Activated naive CD8-positive, alpha-beta T cell treated with anti-CD3 and anti-CD28 coated beads for 36 hours (primary cell): ENCODE results near the gene PDK1. TPM values are rescaled to one million over a fixed set of nuclear protein-coding genes. Genes with fewer than 3 reads are reported as not detected.
"Not testable (repeated sequence)": the region's sequence is repeated elsewhere in the genome, so short reads cannot be mapped to it uniquely, and the experiment has no call there.

ENCODE experiments used
- DNase-seq: peaks from one replicate; pipeline ENCODE4 v3.0.0; 2021
- H3K27ac Mint-ChIP-seq: one replicate; pipeline ENCODE4 v1.8.0; 2022; ENCODE audit warnings: mild to moderate bottlenecking, moderate library complexity, mixed read lengths
- H3K27me3 Mint-ChIP-seq: one replicate; pipeline ENCODE4 v1.8.0; 2022; ENCODE audit warnings: mild to moderate bottlenecking, mixed read lengths
- H3K36me3 Mint-ChIP-seq: one replicate; pipeline ENCODE4 v1.8.0; 2021; ENCODE audit warnings: mild to moderate bottlenecking, mixed read lengths
- H3K4me1 Mint-ChIP-seq: one replicate; pipeline ENCODE4 v1.8.0; 2021; ENCODE audit warnings: mixed read lengths
- H3K4me3 Mint-ChIP-seq: one replicate; pipeline ENCODE4 v1.8.0; 2022; ENCODE audit warnings: mild to moderate bottlenecking, moderate library complexity, mixed read lengths
- H3K9me3 Mint-ChIP-seq: one replicate; pipeline ENCODE4 v1.8.0; 2022; ENCODE audit warnings: mixed read lengths
- total RNA-seq, 2 experiments: library from RNA; stranded (reverse); gene quantifications; one replicate each; pipeline ENCODE4 v1.2.3, GENCODE V29; 2021

PDK1 gene
- 10 to 100 TPM; 42.2 to 46.6 TPM for total RNA-seq

- Mint-ChIP-seq H3K4me3 (peak within 1 kb of the TSS; percentile 92), H3K4me1 (peaks cover 43% of the 10 kb centered on the region), H3K9me3 (peaks cover 2% of the 10 kb centered on the region), H3K27me3 (peaks cover 4% of the 10 kb centered on the region), H3K27ac (peak within 1 kb of the TSS; percentile 96), H3K36me3 (peaks cover 54% of the 10 kb centered on the region)
- DNase-seq, result peak; percentile 95
Measured at GRCh38 chr2:172555522-172556283, at the start of gene PDK1. Gene PDK1 (plus strand): TSS chr2:172556090. CDS start chr2:172556151, 61 bp downstream.

GRCh38 chr2:172507199-172507598 lies 48.7 kb upstream of the PDK1 start:
- H3K36me3 Mint-ChIP-seq, result peaks cover 54% of the 10 kb centered on the region

GRCh38 chr2:172510088-172510487 lies 45.8 kb upstream of the PDK1 start:
- no peaks in the 10 kb centered on the region for H3K27me3 Mint-ChIP-seq
- H3K36me3 Mint-ChIP-seq, result peaks cover 63% of the 10 kb centered on the region
- H3K9me3 Mint-ChIP-seq, result peaks cover 25% of the 10 kb centered on the region
- H3K4me1 Mint-ChIP-seq, result peaks cover 23% of the 10 kb centered on the region
- H3K4me3 Mint-ChIP-seq, result peak overlapping the region; percentile 43
- H3K27ac Mint-ChIP-seq, result no peak overlapping the region
- no peak for DNase-seq

More at GRCh38 chr2:172507199-172507598, 48.7 kb upstream of the PDK1 start:
- Mint-ChIP-seq H3K4me3 (no peak overlapping the region), H3K9me3 (peaks cover 5% of the 10 kb centered on the region), H3K27ac (no peak overlapping the region), H3K4me1 (peaks cover 36% of the 10 kb centered on the region), H3K27me3 (no peaks in the 10 kb centered on the region)
- DNase-seq, result no peak

GRCh38 chr2:172510548-172510947 lies 45.3 kb upstream of the PDK1 start:
- Mint-ChIP-seq H3K4me1 (peaks cover 23% of the 10 kb centered on the region), H3K36me3 (peaks cover 61% of the 10 kb centered on the region), H3K4me3 (peak overlapping the region; percentile 43), H3K27ac (no peak overlapping the region), H3K9me3 (peaks cover 27% of the 10 kb centered on the region), H3K27me3 (no peaks in the 10 kb centered on the region)
- DNase-seq, result no peak

- H3K4me1 Mint-ChIP-seq, result peaks cover 30% of the 10 kb centered on the region
- H3K27ac Mint-ChIP-seq, result no peak overlapping the region
- DNase-seq, result no peak
- H3K4me3 Mint-ChIP-seq, result no peak overlapping the region
- peaks cover 30% of the 10 kb centered on the region for H3K9me3 Mint-ChIP-seq
- peaks cover 58% of the 10 kb centered on the region for H3K36me3 Mint-ChIP-seq
- H3K27me3 Mint-ChIP-seq, result no peaks in the 10 kb centered on the region
Measured at GRCh38 chr2:172512810-172513523, 42.9 kb upstream of the PDK1 start.

- peaks cover 56% of the 10 kb centered on the region for H3K36me3 Mint-ChIP-seq
- no peak overlapping the region for H3K27ac Mint-ChIP-seq
- H3K4me1 Mint-ChIP-seq, result peaks cover 26% of the 10 kb centered on the region
- H3K27me3 Mint-ChIP-seq, result no peaks in the 10 kb centered on the region
- H3K9me3 Mint-ChIP-seq, result peaks cover 30% of the 10 kb centered on the region
- H3K4me3 Mint-ChIP-seq, result no peak overlapping the region
- DNase-seq, result no peak
Measured at GRCh38 chr2:172513524-172513900, 42.4 kb upstream of the PDK1 start.

GRCh38 chr2:172513935-172514586 lies 41.8 kb upstream of the PDK1 start:
- peaks cover 22% of the 10 kb centered on the region for H3K4me1 Mint-ChIP-seq
- H3K36me3 Mint-ChIP-seq, result peaks cover 56% of the 10 kb centered on the region
- H3K9me3 Mint-ChIP-seq, result peaks cover 35% of the 10 kb centered on the region
- no peak for DNase-seq
- no peaks in the 10 kb centered on the region for H3K27me3 Mint-ChIP-seq
- no peak overlapping the region for H3K4me3 Mint-ChIP-seq
- no peak overlapping the region for H3K27ac Mint-ChIP-seq

- DNase-seq, result no peak
- Mint-ChIP-seq H3K27me3 (no peaks in the 10 kb centered on the region), H3K9me3 (peaks cover 41% of the 10 kb centered on the region), H3K4me3 (no peak overlapping the region), H3K36me3 (peaks cover 64% of the 10 kb centered on the region), H3K4me1 (peaks cover 11% of the 10 kb centered on the region), H3K27ac (no peak overlapping the region)
Measured at GRCh38 chr2:172516299-172516698, 39.6 kb upstream of the PDK1 start.

GRCh38 chr2:172518995-172519394 lies 36.9 kb upstream of the PDK1 start:
- Mint-ChIP-seq H3K4me3 (no peak overlapping the region), H3K9me3 (peaks cover 20% of the 10 kb centered on the region), H3K27ac (no peak overlapping the region), H3K4me1 (peaks cover 6% of the 10 kb centered on the region), H3K36me3 (peaks cover 49% of the 10 kb centered on the region), H3K27me3 (no peaks in the 10 kb centered on the region)
- no peak for DNase-seq

GRCh38 chr2:172525601-172526000 lies 30.3 kb upstream of the PDK1 start:
- Mint-ChIP-seq H3K27me3 (no peaks in the 10 kb centered on the region), H3K27ac (no peak overlapping the region), H3K4me3 (no peak overlapping the region), H3K36me3 (peaks cover 52% of the 10 kb centered on the region), H3K9me3 (peaks cover 27% of the 10 kb centered on the region), H3K4me1 (no peaks in the 10 kb centered on the region)
- DNase-seq, result no peak

- Mint-ChIP-seq H3K4me1 (peaks cover 1% of the 10 kb centered on the region), H3K27me3 (no peaks in the 10 kb centered on the region), H3K27ac (no peak overlapping the region), H3K4me3 (no peak overlapping the region), H3K9me3 (peaks cover 40% of the 10 kb centered on the region), H3K36me3 (peaks cover 72% of the 10 kb centered on the region)
- DNase-seq, result no peak
Measured at GRCh38 chr2:172531309-172531708, 24.6 kb upstream of the PDK1 start.

- H3K27me3 Mint-ChIP-seq, H3K4me3 Mint-ChIP-seq, H3K27ac Mint-ChIP-seq, H3K4me1 Mint-ChIP-seq, DNase-seq: not testable (repeated sequence)
- H3K9me3 Mint-ChIP-seq, result peaks cover 36% of the 10 kb centered on the region
- peaks cover 73% of the 10 kb centered on the region for H3K36me3 Mint-ChIP-seq
Measured at GRCh38 chr2:172532461-172532860, 23.4 kb upstream of the PDK1 start.

- H3K27ac Mint-ChIP-seq, result no peak overlapping the region
- no peak overlapping the region for H3K4me3 Mint-ChIP-seq
- H3K9me3 Mint-ChIP-seq, result peaks cover 32% of the 10 kb centered on the region
- no peaks in the 10 kb centered on the region for H3K27me3 Mint-ChIP-seq
- H3K4me1 Mint-ChIP-seq, result peaks cover 1% of the 10 kb centered on the region
- H3K36me3 Mint-ChIP-seq, result peaks cover 64% of the 10 kb centered on the region
- no peak for DNase-seq
Measured at GRCh38 chr2:172533687-172534086, 22.2 kb upstream of the PDK1 start.

GRCh38 chr2:172535119-172535518 lies 20.8 kb upstream of the PDK1 start:
- H3K4me3 Mint-ChIP-seq, result no peak overlapping the region
- no peak overlapping the region for H3K27ac Mint-ChIP-seq
- H3K9me3 Mint-ChIP-seq, result peaks cover 30% of the 10 kb centered on the region
- no peak for DNase-seq
- H3K36me3 Mint-ChIP-seq, result peaks cover 63% of the 10 kb centered on the region
- no peaks in the 10 kb centered on the region for H3K27me3 Mint-ChIP-seq
- peaks cover 1% of the 10 kb centered on the region for H3K4me1 Mint-ChIP-seq

GRCh38 chr2:172537851-172538250 lies 18.0 kb upstream of the PDK1 start:
- H3K9me3 Mint-ChIP-seq, result peaks cover 26% of the 10 kb centered on the region
- H3K27ac Mint-ChIP-seq, DNase-seq, H3K4me1 Mint-ChIP-seq, H3K4me3 Mint-ChIP-seq, H3K27me3 Mint-ChIP-seq: not testable (repeated sequence)
- H3K36me3 Mint-ChIP-seq, result peaks cover 65% of the 10 kb centered on the region
